Pancreas (tissue), 10 donors: ENCODE data around the gene RAB41. TPM values are rescaled to one million over a fixed set of nuclear protein-coding genes. Genes with fewer than 3 reads are reported as not detected.
A peak's percentile ranks its signal among the peaks of the same experiment; 100 is the strongest.

Experiments used
- ATAC-seq, 4 donors: fragments of 200-7000 bp; cut with Tn5 transposase; one replicate each; pipeline versions ENCODE4 v1.8.0 to v1.9.1; 2020; ENCODE audit warnings: mild to moderate bottlenecking in 4 of 4, moderate library complexity in 4 of 4
- DNase-seq, 6 donors: peaks; one replicate each; pipeline ENCODE4 v3.0.0-alpha.2; 2020
- FAIRE-seq: peaks from 2 replicates; lab custom pipeline; 2012; peaks lifted over from hg19 to GRCh38; lab: Jason Lieb, UNC
- H3K27ac ChIP-seq, 4 donors: fragments of 200-600 bp; sonication (generic); 1 replicate in 3 of 4; 2 replicates in 1 of 4; pipeline versions ENCODE4 v1.5.0 to v1.8.0; 2020
- H3K27me3 ChIP-seq, 4 donors: fragments of 200-600 bp; one replicate each; pipeline ENCODE4 v1.8.0; 2021
- H3K36me3 ChIP-seq, 3 donors: fragments of 200-600 bp; sonication (generic) in 1 of 3; one replicate each; pipeline versions ENCODE4 v1.5.0 to v1.8.0; 2020 to 2021
- H3K4me1 ChIP-seq, 3 donors: fragments of 200-600 bp; one replicate each; pipeline ENCODE4 v1.8.0; 2021
- H3K4me3 ChIP-seq, 4 donors: fragments of 200-600 bp; sonication (generic) in 2 of 4; one replicate each; pipeline versions ENCODE4 v1.5.0 to v1.8.0; 2020 to 2021
- H3K9me3 ChIP-seq, 4 donors: fragments of 200-600 bp; one replicate each; pipeline ENCODE4 v1.8.0; 2021
- whole genome bisulfite sequencing, 2 donors: extraction: QIAGEN DNeasy Blood & Tissue Kit; methylation state at CpG; one replicate each; pipeline ENCODE4 v1.1.7; 2013; 5-methylcytosine and 5-hydroxymethylcytosine counted together
- intact Hi-C, 3 donors: fragments of 100-400 bp; cut with DNase I; formaldehyde crosslinking; loops; one replicate each; pipeline versions ENCODE4 v1.11.1 to v1.14.2; 2022
- polyA plus RNA-seq, 2 donors: library from polyadenylated mRNA; stranded (reverse); fragments of 200-250 nt; gene quantifications; one replicate each; pipeline ENCODE4 v1.2.3, GENCODE V29; 2013
- total RNA-seq, 6 donors: library from RNA; stranded (reverse); fragmentation: NEBNext Ultra II Directional in 4 of 6; extraction: Animal tissue kit (Norgen Biotek cat#: 25700) in 4 of 6; gene quantifications; one replicate each; pipeline versions ENCODE4 v1.2.1 to v1.2.4, GENCODE V29; 2021 to 2023
- TF ChIP-seq, protein P1 (sequence below), 4 donors: fragments of 200-600 bp; sonication (generic) in 3 of 4; IDR thresholded peaks; one replicate each; pipeline versions ENCODE4 v1.5.0 to v1.8.0; 2021; ENCODE audit warnings: antibody characterized with exemption in 4 of 4
- donor health status: healthy with polysubstance abuse.
- donor health status: DM: no; HTN: no; CAD: no; lungs with moderate emphysema.
- donor health status: DM: no; HTN: no; CAD: no.
- donor health status: control.
- donor health status: control.
- donor health status: Bipolar disorder and iron deficiency.
- donor health status: DM: yes; HTN: yes; CAD: no.
- donor health status: DM: no; HTN: no; CAD: no.
- donor health status: DM: no; HTN: no; CAD: no.
- donor health status: DM: yes; HTN: yes; CAD: no.

RAB41 gene
- total and polyA plus RNA-seq, 8 donors = not detected

DNA sequence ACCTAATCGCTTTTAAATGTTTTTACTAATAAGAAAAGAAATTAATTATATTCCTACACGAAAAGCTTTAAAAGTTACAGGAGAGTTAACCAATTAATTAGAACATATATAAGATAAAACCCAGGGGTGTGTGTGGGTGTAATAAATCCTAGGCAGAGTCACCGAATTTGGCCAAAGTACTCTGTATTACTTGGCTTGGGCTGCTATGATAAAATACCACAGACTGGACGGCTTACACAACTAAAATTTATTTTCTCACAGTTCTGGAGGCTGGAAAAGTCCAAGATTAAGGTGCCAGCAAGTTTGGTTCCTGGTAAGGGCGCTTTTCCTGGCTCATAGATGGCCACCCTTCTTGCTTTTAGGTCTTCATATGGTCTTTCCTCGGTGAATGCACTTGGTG lies 37.1 kb upstream of the RAB41 start:
- no peak overlapping the region for H3K4me3 ChIP-seq
- DNase-seq (no peak), FAIRE-seq (peak; percentile 39), ATAC-seq (no peak)
- H3K4me1 ChIP-seq = no peaks in the 10 kb centered on the region
- 63 to 78% methylated on average over 6 of the region's 6 CpGs for WGBS, 2 donors
- TF ChIP-seq, protein P1, sequence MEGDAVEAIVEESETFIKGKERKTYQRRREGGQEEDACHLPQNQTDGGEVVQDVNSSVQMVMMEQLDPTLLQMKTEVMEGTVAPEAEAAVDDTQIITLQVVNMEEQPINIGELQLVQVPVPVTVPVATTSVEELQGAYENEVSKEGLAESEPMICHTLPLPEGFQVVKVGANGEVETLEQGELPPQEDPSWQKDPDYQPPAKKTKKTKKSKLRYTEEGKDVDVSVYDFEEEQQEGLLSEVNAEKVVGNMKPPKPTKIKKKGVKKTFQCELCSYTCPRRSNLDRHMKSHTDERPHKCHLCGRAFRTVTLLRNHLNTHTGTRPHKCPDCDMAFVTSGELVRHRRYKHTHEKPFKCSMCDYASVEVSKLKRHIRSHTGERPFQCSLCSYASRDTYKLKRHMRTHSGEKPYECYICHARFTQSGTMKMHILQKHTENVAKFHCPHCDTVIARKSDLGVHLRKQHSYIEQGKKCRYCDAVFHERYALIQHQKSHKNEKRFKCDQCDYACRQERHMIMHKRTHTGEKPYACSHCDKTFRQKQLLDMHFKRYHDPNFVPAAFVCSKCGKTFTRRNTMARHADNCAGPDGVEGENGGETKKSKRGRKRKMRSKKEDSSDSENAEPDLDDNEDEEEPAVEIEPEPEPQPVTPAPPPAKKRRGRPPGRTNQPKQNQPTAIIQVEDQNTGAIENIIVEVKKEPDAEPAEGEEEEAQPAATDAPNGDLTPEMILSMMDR (IDR thresholded peaks at IDR 0.05) = no peak
- no peaks in the 10 kb centered on the region for H3K36me3 ChIP-seq
- H3K27me3 ChIP-seq = peaks cover 0 to 10% (median 0%) of the 10 kb centered on the region in 4 donors
- H3K9me3 ChIP-seq = no peaks in the 10 kb centered on the region
- intact Hi-C loops = no loop called here
- H3K27ac ChIP-seq = no peak overlapping the region

DNA sequence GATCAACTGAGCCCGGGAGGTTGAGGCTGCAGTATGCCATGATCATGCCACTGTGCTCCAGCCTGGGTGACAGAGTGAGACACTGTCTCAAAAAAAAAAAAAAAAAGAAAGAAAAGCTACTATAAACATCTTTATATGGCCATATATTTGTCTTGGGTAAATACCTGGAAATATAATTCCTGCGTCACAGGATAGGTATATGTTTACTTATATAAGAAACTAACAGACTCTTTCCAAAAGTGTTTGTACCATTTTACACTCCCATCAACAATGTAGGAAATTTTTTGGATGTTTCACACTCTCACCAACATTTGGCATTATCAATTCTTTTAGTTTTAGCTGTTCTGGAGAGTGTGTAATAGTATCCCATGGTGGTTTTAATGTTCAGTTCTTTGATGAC lies 34.7 kb upstream of the RAB41 start:
- TF ChIP-seq, protein P1 (IDR thresholded peaks at IDR 0.05) = no peak
- ATAC-seq (no peak), FAIRE-seq (no peak), DNase-seq (no peak)
- no peaks in the 10 kb centered on the region for H3K4me1 ChIP-seq
- intact Hi-C loops = no loop called here
- H3K27me3 ChIP-seq = peaks cover 0 to 16% (median 0%) of the 10 kb centered on the region in 4 donors
- WGBS, 2 donors = 79 to 83% methylated on average over 2 of the region's 2 CpGs
- H3K36me3 ChIP-seq = no peaks in the 10 kb centered on the region
- H3K9me3 ChIP-seq = no peaks in the 10 kb centered on the region
- no peak overlapping the region for H3K27ac ChIP-seq
- no peak overlapping the region for H3K4me3 ChIP-seq

DNA sequence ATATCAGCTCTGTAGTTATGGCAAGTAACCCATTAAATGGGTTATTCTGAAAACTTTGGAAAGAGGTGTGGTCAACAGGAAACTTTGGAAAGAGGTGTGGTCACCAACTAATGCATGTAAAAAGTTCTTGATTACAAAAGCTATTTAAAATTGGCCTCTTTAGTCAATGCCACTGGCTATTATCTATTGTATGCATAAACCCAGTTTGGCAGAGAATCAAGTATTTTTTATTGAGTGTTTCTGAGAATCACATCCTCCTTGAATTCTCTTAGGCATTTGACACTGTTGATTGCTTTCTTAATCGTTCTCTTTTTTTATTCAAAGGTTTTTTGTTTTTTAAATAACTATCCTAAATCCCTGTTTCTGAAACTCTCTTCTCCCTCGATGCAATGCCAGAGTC lies 29.5 kb upstream of the RAB41 start:
- FAIRE-seq = no peak
- H3K36me3 ChIP-seq = no peaks in the 10 kb centered on the region
- H3K4me1 ChIP-seq = no peaks in the 10 kb centered on the region
- H3K27me3 ChIP-seq = peaks cover 0 to 19% (median 0%) of the 10 kb centered on the region in 4 donors
- intact Hi-C loops = no loop called here
- no peak for DNase-seq
- no peak for ATAC-seq
- TF ChIP-seq, protein P1 (IDR thresholded peaks at IDR 0.05) = no peak
- no peaks in the 10 kb centered on the region for H3K9me3 ChIP-seq
- 47 to 62% methylated on average over 2 of the region's 2 CpGs for WGBS, 2 donors
- no peak overlapping the region for H3K4me3 ChIP-seq
- no peak overlapping the region for H3K27ac ChIP-seq

DNA sequence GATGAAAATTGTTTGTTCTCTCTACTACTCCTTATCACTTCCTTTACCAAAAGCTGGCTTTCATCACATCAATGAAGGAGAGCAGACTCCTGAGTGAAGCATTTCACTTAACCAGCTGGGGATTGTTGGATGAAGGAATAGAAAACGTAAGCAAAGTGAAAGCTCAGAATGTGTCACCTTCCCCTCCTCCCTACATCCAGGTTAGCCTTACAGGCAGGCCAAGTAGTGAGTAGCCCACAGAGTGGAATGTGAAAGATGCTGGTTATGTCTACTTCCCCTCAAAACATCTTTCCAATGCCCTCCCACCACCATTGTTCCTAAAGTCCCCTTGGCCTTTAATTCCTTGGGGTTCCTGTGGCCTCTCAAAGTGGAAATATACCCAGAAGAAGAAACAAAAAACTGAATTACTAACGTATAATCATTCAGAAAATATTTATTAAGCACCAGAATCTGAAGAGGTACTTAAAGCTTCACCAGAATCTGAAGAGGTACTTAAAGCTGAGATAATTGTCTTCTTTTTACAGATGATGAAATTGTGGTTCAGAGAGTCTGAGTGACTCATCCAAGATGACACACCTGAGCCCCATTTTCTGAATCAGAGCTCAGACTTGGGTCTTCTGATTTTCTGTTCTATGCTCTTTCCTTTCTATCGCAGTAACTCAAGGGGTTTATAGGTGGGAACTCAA lies 28.5 kb upstream of the RAB41 start:
- no peak for DNase-seq
- no peak overlapping the region for H3K27ac ChIP-seq
- peaks cover 0 to 14% (median 0%) of the 10 kb centered on the region in 4 donors for H3K27me3 ChIP-seq
- no peak overlapping the region for H3K4me3 ChIP-seq
- no peaks in the 10 kb centered on the region for H3K36me3 ChIP-seq
- intact Hi-C loops = no loop called here
- ATAC-seq = no peak
- TF ChIP-seq, protein P1 (IDR thresholded peaks at IDR 0.05) = no peak
- no peak for FAIRE-seq
- WGBS, 2 donors = 77 to 84% methylated on average over 3 of the region's 3 CpGs
- no peaks in the 10 kb centered on the region for H3K4me1 ChIP-seq
- H3K9me3 ChIP-seq = no peaks in the 10 kb centered on the region

DNA sequence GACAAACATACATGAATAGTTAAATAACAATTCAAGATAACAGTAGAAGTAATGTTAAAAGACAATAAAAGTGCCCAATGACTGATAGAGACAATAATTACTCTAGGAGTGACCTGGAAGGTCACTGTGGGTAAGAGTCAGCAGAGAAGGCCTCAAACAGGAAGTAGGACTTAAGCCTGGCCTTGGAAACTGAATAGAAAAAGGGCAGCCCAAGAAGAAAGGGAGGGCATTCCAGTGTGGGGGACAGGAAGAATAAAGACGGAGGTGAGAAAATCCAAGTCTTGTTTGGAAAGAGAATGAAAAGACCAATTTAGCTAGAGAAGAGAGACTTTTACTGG lies 27.9 kb upstream of the RAB41 start:
- Histone ChIP-seq H3K9me3 (no peaks in the 10 kb centered on the region), H3K27me3 (peaks cover 0 to 14% (median 0%) of the 10 kb centered on the region in 4 donors), H3K4me3 (no peak overlapping the region), H3K27ac (no peak overlapping the region), H3K4me1 (no peaks in the 10 kb centered on the region), H3K36me3 (no peaks in the 10 kb centered on the region)
- FAIRE-seq (no peak), ATAC-seq (no peak), DNase-seq (no peak)
- TF ChIP-seq, protein P1 (IDR thresholded peaks at IDR 0.05) = no peak
- intact Hi-C loops = no loop called here
- WGBS, 2 donors = 82 to 91% methylated on average over 1 of the region's 1 CpG
